Measurements from ENCODE around the gene CHI3L1.

The CHI3L1 gene

DNA sequence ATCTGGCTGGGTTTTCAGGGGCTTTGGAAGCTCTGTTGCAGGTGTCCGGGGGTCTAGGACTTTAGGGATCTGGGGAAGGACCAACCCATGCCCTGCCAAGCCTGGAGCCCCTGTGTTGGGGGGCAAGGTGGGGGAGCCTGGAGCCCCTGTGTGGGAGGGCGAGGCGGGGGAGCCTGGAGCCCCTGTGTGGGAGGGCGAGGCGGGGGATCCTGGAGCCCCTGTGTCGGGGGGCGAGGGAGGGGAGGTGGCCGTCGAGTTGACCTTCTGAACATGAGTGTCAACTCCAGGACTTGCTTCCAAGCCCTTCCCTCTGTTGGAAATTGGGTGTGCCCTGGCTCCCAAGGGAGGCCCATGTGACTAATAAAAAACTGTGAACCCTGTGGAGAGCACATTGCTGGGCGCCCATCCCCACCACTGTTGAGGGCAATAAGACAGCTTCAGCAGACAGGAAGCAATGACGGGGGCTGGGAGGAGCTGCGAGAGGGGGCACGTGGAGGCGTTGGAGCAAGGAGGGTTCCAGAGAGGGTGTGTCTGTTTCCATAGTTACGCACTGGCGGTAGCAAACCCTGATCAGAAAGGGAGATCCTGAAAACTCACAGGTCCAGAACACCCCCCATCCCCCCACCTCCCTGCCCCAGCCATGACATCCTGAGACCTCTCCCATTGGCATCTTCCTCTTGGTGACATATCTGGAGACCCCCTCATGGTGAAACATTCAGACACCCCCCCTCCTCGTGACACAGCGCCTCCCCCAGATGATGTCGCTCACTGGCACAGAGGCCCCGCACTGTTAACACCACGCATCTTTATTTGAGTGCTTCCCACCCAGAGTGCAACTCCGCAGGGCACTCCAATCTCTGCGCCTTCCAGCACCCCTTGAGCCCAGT is 19.2 kb downstream of the CHI3L1 start:
- DNase-seq: no peak

DNA sequence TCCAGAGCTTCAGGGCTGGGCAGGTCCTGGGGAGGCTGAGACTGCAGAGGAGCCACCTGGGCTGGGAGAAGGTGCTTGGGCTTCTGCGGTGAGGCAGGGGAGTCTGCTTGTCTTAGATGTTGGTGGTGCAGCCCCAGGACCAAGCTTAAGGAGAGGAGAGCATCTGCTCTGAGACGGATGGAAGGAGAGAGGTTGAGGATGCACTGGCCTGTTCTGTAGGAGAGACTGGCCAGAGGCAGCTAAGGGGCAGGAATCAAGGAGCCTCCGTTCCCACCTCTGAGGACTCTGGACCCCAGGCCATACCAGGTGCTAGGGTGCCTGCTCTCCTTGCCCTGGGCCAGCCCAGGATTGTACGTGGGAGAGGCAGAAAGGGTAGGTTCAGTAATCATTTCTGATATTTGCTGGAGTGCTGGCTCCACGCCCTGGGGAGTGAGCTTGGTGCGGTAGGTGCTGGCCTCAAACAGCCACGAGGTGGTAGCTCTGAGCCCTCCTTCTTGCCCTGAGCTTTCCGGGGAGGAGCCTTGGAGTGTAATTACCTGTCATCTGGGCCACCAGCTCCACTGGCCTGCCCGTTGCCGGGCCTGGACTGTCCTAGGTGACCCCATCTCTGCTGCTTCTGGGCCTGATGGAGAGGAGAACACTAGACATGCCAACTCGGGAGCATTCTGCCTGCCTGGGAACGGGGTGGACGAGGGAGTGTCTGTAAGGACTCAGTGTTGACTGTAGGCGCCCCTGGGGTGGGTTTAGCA is 20.1 kb downstream of the CHI3L1 start:
- no peak for DNase-seq

DNA sequence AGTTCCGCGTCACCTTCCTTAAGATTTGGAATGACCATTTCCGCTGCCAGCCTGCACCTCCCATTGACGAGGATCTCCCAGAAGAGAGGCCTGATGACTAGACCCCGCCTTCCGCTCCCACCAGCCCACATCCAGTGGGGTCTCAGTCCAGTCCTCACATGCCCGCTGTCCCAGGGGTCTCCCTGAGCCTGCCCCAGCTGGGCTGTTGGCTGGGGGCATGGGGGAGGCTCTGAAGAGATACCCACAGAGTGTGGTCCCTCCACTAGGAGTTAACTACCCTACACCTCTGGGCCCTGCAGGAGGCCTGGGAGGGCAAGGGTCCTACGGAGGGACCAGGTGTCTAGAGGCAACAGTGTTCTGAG is 20.7 kb downstream of the CHI3L1 start:
- DNase-seq: no peak

DNA sequence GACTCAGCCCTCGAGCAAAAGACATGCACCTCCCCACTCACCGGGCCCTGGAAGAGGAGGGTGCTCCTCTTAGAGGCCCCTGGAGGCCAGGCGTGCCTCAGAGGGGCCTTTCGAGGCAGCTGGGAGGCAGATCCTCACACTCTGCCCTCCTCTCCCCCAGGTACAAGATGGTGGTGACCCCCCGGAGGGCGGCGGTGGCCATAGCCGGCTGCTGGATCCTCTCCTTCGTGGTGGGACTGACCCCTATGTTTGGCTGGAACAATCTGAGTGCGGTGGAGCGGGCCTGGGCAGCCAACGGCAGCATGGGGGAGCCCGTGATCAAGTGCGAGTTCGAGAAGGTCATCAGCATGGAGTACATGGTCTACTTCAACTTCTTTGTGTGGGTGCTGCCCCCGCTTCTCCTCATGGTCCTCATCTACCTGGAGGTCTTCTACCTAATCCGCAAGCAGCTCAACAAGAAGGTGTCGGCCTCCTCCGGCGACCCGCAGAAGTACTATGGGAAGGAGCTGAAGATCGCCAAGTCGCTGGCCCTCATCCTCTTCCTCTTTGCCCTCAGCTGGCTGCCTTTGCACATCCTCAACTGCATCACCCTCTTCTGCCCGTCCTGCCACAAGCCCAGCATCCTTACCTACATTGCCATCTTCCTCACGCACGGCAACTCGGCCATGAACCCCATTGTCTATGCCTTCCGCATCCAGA is 21.3 kb downstream of the CHI3L1 start:
- no peak for DNase-seq

DNA sequence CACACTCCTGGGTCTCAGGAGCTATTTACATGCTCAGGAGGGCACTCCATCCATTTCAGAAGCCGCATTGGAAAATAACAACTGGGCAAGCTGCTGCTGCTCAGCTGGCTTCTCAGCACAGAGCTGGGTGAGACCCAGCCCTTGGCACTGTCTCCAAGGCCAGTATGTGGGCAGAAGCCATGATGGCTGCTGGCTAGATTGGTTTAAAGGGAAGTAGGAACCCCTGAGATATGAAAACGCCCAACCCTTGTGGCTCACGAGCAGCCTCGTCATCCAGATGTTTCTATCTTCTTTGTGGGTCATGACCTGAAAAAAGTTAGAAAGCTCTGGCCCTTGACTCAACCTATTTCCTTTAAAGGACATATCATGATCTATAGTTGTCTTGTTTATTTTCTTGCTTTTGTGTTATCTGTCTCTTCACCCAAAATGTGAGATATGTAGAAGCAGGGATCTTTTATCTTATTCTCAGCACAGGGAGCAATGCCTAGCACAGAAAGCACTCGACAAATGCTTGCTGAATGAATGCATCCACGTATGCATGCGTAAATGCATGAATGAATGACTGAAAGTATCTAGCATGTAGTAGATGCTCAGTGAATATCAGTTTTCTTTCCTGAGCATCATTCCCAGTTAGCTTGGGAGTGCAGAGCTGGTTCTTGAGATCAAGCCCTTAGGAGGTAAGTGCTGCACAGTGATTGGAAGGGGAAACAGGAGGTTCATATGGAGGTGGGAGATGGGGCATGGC is 22.4 kb downstream of the CHI3L1 start:
- DNase-seq: no peak

DNA sequence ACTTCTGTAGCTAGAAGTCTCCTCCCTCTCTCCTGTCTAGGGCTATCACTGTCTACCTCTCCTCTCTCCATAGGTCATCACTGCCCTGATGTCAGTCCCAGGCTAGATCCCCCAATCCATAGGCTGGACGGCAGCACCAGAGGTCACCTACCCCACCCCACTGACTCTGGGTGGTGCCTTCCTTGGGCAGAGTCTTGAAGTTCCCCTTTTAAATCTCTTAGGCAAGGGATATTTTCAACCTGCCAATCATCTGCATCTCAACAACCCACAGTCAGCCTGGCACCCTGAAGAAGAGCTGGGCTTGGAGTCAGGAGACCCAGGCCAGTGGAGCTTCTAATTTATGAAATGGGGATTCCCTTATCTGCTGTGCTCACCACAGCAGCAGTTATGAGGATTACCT is 24.1 kb downstream of the CHI3L1 start:
- no peak for DNase-seq

GRCh38 chr1:203161703-203162102 is 24.8 kb downstream of the CHI3L1 start:
- no peak for DNase-seq

DNA sequence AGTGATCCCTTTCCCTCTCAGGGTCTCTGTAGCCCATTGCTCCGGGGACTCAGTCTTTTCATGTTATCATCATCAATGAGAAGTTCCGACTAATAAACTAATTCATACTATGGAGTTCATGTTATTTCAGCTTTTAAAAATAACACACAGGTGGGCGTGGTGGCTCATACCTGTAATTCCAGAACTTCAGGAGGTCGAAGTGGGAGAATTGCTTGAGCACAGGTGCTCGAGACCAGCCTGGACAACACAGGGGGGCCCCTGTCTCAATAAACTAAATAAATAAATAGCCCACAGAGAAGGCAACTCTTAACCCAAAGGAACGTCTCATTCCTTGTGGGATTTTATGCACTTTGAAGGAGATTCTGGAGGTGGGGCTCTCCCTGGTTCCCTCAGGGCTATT is 25.3 kb downstream of the CHI3L1 start:
- DNase-seq: no peak

DNA sequence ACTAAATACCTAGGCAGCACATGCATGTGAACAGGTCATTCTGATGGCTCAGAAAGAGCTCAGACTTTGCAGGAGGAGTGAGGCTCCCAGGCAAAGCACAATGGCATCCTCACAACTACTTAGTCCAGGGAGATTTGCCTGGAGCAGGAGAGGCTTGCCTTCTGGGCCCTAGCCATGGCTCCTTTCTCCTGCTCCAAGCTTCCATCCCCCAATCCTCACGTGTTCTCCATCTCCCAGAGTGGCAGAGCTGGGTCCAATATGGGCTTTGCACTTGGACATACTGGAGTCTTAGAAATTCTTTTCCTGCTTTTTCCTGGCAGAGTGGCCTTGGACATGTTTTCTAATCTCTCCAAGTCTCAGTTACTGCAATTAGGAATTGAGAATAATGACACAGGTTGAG is 26.7 kb downstream of the CHI3L1 start:
- DNase-seq: no peak

DNA sequence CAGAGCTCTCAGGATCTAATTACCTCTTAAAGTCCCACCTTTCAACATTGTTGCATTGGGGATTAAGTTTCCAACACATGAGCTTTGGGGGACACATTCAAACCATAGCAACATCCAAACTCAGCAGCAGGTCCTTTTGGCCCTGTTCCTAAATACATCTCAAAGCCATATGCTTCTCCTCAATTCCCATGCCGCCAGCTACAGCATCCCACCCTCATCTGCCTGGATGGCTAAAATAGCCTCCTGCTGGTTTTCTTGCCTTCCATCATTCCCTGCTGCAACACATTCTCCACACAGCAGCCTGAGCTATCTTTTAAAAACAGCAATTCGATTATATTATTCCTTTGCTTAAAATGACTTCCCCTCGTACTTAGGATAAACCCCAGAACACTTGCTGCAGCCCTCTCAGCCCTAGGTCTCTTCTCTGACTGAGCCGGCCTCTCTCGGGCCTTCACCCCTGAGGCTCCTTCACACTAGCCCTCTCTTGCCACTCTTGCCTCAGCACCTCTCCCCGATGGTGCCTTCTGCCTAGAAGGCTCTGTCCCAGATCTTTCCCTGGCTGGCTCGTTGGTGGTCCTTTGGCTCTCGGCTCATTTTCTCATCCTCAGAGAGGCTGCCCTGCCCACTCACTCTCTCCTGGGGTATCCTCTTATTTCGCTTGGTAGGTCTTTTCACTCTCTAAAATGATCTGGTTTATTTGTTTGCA is 27.4 kb downstream of the CHI3L1 start:
- no peak for DNase-seq

DNA sequence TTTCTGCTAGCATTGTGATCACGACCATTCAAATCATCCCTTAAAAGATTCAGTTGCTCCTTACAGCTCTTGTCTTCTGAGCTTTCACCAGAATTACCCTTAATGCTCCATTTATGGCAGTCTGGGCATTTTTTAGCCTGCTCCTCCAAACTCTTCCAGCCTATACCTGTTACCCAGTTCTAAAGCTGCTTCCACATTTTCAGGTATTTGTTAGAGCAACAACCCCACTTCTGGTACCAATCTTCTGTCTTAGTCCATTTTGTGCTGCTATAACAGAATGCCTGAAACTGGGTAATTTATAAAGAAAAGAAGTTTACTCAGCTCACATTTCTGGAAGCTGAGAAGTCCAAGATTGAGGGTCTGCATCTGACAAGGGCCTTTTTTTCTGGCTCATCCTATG is 28.1 kb downstream of the CHI3L1 start:
- no peak for DNase-seq

DNA sequence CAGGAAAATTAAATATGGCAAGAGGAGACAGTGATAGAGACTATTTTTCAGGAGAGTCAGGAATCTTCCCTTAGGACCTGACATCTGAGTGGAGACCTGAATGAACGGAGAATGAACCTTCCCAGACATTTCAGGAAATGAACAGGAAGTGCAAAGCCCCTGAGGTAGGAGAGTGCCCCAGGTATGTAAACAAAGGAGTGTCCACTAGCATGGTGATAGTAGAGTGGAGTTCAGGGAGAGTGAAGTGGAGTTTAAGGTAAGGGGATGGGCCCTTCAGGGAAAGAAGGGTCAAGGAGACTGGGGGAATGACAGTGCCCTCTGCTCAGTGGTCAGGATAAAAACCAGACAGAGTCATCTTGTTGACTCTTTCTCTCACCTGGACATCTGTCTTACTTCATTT is 30.2 kb downstream of the CHI3L1 start:
- DNase-seq: no peak

GRCh38 chr1:203153989-203154821 is 32.3 kb downstream of the CHI3L1 start:
- no peak for DNase-seq

DNA sequence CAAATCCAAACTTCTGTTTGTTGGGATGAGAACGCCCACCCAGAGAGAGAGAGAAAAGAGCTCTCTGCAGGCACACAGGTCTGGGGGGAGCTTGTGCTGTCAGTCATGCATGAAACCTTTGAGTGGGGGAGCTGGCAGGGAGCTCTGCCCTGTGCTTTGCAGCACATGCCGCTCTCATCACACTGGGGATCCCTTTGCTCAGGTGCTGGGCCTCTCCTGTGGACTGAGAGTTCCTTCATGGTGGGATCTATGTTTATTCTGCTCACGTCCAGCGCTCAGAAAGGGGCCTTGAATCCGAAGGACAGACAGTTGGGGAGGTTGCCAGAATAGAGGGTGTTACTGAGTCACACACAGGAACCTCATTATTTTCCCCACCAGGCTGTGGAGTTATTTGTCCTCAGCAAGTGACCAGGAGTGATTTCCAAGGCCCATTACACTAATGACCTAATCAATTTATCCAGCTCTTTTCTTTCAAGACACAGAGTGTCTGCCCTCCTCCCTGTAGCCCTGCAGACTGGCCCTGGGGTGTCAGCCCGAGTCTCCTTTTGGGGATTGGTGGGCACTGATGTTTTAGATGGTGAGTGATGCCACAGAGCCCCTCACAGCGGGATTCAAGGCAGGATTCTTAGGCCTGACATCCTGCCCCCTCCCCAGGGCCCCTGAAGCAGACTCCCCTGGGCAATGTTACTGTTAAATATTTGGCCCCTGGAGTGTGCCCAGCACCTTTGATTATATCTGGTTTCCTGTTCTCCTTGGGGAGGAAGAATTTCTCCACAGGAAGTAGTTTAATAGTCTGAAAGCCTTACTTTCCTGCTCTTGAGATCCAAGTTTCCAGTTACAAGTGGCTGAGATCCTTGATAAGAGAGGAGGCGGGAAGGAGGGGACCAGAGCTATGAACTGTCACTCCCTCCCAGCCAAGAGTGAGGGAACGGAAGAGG is 33.2 kb downstream of the CHI3L1 start:
- no peak for DNase-seq

GRCh38 chr1:203152158-203153034 is 34.1 kb downstream of the CHI3L1 start:
- no peak for DNase-seq

- no peak for DNase-seq
Observed at GRCh38 chr1:203151362-203152157, 34.9 kb downstream of the CHI3L1 start.

GRCh38 chr1:203150511-203151297 is 35.8 kb downstream of the CHI3L1 start:
- no peak for DNase-seq

Measured in CD4-positive, alpha-beta T cell treated with Interleukin-10 for 1 hour (primary cell).